Activated T-cell treated with anti-CD3 and anti-CD28 coated beads for 1 hour (primary cell): ENCODE results near the gene OTOP1.
"Not testable (repeated sequence)": the region's sequence is repeated elsewhere in the genome, so short reads cannot be mapped to it uniquely, and the experiment has no call there.

Experiments used
- DNase-seq: peaks from one replicate; pipeline ENCODE4 v3.0.0-alpha.2; 2020; ENCODE audit warnings: low read depth

The OTOP1 gene, protein sequence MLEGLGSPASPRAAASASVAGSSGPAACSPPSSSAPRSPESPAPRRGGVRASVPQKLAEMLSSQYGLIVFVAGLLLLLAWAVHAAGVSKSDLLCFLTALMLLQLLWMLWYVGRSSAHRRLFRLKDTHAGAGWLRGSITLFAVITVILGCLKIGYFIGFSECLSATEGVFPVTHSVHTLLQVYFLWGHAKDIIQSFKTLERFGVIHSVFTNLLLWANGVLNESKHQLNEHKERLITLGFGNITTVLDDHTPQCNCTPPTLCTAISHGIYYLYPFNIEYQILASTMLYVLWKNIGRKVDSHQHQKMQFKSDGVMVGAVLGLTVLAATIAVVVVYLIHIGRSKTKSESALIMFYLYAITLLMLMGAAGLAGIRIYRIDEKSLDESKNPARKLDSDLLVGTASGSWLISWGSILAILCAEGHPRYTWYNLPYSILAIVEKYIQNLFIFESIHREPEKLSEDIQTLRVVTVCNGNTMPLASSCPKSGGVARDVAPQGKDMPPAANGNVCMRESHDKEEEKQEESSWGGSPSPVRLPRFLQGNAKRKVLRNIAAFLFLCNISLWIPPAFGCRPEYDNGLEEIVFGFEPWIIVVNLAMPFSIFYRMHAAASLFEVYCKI

GRCh38 chr4:4226606-4227438, at the start of gene OTOP1:
TSS of gene OTOP1 (minus strand) at chr4:4226929. CDS start at chr4:4226864, 65 bp downstream.
- no peak for DNase-seq

GRCh38 chr4:4274226-4274625, 47.5 kb upstream of the OTOP1 start:
- no peak for DNase-seq

- DNase-seq = no peak
Observed at GRCh38 chr4:4271912-4272311, 45.2 kb upstream of the OTOP1 start.

DNA sequence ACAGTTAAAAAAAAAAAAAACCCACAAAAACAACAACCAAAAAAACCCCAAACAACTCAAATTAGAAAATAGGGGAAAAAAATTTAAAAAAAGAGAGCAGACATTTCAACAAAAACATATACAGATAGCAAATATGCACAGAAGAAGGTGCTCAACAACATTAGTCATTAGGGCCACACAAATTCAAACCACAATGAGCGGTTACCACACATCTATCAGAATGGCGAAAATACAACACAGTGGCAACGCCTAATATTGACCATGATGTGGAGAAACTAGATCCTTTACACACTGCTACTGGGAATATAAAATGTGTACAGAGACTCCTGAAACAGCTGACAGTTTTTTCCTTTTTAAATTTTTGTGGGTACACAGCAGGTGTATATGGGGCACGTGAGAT, 43.8 kb upstream of the OTOP1 start:
- DNase-seq = no peak

DNA sequence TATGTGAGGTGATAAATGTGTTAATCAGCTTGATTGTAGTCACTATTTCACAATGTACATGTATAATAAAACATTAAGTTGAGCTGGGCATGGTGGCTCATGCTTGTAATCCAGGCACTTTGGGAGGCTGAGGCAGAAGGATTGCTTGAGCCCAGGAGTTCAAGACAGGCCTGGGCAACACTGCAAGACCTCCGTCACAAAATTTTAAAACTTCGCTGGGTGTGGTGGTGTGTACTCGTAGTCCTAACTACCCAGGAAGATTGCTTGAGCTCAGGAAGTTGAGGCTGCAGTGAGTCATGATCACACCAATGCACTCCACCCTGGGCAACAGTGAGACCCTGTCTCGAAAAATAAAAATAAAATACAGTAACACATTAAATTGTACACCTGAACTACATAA, 43.1 kb upstream of the OTOP1 start:
- no peak for DNase-seq

GRCh38 chr4:4269331-4269731, 42.6 kb upstream of the OTOP1 start:
- no peak for DNase-seq

DNA sequence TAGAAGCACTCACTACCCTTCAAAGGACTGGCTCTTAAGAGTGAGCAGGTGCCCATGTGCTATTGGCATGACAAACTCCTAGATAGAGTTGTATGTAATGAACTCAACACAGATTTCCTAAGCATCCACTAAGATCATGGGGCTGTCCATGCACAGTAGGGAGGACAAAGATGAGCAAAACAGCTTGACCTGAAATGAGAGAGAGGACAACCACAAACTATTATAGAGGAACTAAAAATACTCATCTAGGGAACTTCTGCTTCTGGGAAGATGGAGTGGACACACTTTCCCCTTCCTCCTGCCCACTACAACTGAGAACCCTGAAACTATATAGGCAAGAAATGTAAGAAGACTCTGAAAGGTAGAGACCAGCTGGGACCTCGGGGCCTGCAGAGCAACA, 42.0 kb upstream of the OTOP1 start:
- DNase-seq = no peak

DNA sequence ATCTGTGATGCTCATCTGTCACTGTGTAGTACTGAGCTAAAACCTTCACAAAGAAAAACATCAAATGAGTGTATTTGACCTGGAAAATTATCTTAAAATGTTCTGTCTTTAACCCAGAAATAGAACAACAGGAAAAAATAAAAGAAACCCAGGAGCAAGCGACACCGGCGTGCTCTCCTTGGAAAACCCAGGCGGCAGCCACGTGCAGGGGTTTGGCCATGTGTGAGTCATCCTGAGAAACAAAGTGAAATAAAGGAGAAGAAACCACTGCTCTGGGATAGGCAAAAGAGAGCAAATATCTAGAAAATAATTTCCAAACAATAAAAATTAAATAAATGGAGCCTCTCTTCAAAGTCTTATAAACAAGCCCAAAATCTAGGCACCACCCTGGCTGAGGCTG, 41.3 kb upstream of the OTOP1 start:
- no peak for DNase-seq

DNA sequence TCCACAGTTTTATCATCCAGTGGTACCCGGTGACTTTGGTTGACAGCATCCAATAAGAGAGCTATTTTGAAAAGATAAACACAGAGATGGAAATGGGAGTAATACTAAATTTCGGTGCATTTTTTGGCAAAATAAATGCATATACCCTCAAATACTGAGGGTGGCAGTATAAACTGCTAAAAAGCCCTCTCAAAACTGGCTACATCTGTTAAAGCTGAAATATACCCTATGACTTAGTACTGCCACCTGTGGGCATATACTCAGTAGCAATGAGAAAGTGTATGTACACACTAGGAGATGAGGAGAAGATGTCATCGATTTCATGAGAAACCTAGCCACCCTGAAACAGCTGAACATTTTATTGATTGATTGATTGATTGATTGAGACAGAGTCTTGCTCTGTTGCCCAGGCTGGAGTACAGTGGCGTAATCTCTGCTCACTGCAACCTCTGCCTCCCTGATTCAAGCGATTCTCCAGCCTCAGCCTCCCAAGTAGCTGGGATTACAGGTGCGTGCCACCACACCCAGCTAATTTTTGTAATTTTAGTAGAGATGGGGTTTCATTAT, 33.5 kb upstream of the OTOP1 start:
- no peak for DNase-seq

DNA sequence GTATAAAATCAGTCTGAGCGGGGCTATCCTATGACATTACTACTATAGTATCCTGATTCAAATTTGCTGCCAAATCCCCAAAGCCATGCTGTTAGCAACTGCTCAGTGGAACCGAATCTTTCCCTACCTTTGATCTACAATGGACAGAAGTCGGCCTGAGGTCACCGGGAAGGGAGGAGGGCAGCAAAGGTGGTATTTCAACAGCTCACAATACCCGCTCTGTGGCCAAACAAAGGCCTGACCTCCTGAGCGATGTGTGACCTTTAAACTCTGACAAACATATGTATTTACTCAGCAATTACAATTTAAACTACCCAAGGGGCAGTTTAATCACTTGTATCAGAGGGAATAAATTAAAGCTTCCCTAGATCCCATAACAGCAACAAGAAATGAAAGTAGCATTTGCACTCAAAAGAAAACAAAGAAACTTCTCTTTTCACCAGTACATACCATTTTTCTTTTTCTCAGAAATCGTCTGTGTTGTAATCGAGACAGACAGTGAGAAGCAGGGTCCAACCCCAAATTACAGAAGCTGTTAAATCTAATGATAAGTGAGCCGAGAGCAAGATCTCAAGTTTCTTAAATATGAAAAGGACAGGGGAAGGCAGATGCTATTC, 32.9 kb upstream of the OTOP1 start:
- no peak for DNase-seq

DNA sequence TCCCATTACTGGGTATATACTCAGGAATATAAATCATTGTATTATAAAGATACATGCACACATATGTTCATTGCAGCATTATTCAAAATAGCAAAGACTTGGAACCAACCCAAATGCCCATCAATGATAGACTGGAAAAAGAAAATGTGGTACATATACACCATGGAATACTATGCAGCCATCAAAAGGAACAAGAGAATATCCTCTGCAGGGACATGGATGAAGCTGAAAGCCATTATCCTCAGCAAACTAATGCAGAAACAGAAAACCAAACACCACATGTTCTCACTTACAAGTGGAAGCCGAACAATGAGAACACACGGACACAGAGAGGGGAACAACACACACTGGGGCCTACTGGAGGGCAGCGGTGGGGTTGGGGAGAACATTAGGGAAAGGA, 31.0 kb upstream of the OTOP1 start:
- not testable (repeated sequence) for DNase-seq

GRCh38 chr4:4256799-4257198, 30.1 kb upstream of the OTOP1 start:
- no peak for DNase-seq

- no peak for DNase-seq
Observed at GRCh38 chr4:4254666-4255065, 27.9 kb upstream of the OTOP1 start.

DNA sequence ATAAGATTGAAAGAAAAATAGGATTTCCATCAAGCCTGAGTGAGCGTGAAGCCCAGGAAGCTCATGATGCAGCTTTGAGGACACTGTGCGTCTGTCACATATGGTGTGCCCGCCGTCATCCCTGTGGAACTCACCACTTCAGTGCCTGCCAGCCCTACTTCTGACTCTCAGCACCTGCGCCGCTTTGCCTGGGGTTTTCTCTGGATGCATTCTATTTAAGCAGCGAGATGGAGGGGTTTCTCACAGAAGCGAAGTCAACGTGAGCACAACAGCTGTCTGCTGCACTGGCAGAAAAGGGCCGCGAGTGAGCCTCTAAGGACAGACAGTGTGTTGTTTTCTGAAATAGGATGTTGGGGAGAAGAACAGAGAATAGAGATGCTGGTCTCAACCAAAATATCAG, 27.5 kb upstream of the OTOP1 start:
- no peak for DNase-seq

DNA sequence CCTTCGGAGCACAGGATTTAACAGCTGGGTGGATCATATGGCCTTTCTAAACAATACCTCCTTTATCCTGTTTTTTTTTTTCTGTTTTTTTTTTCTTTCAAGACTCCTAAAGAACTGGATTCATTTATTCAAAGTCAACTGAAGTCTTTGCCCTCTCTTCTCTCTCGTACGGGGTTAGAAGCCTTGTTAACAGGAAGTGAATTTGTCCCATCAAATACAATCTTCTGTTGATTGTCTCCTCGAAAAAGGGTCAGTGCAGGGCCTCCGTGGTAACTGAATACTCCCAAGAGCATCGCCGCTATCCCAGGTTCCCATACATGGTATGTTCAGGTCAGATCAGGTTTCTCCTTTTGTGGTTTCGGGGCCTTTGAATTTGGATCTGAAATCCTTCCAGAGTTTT, 23.1 kb upstream of the OTOP1 start:
- DNase-seq = no peak

- not testable (repeated sequence) for DNase-seq
Observed at GRCh38 chr4:4249342-4249741, 22.6 kb upstream of the OTOP1 start.

GRCh38 chr4:4248885-4249203, 22.1 kb upstream of the OTOP1 start:
- no peak for DNase-seq

DNA sequence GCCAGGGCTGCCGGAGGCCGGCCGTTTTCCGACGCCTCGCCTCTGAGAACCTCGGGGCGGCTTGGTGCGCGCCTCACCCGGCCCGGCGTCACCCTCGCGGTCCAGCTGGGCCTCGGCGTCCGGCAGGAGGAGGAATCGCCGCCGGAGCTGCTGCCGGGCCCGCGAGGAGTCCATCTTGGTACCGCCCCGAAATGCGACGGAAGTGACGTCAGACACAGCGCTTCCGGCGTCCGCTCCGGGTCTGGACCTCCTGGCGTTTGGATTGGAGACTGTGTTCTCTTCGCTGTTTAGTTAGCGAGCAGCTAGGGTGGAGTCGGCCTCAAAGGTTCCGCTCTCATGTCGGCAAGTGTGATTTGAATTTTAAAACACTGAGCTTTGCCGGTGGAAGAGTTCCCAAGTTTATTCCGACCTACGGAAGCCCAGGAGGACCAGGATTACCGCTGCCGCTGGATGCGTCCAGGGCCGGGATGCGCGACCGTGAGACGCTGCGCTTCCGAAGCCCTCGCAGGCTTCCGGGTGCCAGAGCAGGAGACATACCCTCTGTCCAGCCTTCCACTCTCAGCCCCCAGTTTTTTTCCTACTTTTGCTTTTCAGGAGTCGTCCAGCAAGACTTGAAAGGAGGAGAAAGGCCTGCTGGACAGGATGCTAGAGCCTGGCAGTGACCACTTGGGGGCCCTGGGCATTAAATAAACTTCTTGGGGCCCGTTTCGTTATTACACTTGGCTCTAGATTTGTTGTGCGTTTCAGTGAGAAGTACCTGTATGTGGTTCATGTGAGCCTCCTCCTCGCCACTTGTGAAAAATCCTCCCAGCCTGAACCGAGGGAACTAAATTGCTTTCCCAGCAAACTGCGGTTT, 21.5 kb upstream of the OTOP1 start, which contains the start of gene TMEM128:
TSS of gene TMEM128 (minus strand) at position 195 of the 856 bp plus-strand sequence. CDS start at position 174, 21 bp downstream.
- DNase-seq = peak; percentile 83

GRCh38 chr4:4247696-4248028, 20.9 kb upstream of the OTOP1 start:
- DNase-seq = no peak

GRCh38 chr4:4245172-4245571, 18.4 kb upstream of the OTOP1 start:
- DNase-seq = no peak

GRCh38 chr4:4239551-4239950, 12.8 kb upstream of the OTOP1 start:
- DNase-seq = not testable (repeated sequence)
